CD4-positive, alpha-beta T cell treated with Interferon gamma for 1 hour (primary cell): ENCODE data around the gene BZW2.

Experiments used
- DNase-seq: peaks from one replicate; pipeline ENCODE4 v3.0.0-alpha.2; 2020

The BZW2 gene

DNA sequence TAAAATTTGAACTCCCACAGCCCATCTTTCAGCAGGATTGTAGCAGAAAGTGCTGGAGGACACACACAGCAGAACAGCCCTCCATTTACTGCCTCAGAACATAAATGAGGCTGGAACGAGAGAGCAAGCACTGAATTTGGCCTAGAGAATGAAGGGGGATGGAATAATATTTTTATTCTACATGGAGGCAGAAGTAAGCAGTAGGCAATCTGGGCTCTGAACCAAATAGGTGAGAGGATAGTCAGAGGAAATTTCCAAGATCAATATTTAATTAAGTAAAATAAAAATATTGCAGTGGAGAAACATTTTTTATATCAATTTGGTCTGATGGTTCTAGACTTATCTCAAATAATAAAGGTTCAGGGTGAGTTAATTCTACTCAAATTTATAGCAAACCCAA is 78.4 kb downstream of the BZW2 start:
- DNase-seq = no peak

DNA sequence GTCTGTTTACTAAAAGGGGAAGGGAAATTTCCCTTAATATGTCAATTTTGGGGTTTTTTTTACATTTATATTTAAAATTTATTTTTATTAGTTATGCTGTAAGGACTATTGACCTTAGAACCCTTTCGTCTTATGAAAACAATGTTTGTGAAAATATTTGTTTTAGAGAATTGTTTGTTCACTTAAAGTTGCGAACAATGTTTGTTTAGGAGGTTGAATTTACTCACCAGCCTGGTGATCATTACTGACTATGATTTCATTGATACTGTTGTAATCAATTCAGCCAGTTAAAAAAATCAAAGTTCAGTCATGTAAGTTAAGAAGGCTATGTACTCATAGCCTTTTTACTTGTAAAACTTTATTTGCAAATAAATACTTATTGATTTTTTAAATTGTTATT is 80.2 kb downstream of the BZW2 start:
- DNase-seq = no peak

GRCh38 chr7:16727736-16728135 is 81.8 kb downstream of the BZW2 start:
- no peak for DNase-seq

DNA sequence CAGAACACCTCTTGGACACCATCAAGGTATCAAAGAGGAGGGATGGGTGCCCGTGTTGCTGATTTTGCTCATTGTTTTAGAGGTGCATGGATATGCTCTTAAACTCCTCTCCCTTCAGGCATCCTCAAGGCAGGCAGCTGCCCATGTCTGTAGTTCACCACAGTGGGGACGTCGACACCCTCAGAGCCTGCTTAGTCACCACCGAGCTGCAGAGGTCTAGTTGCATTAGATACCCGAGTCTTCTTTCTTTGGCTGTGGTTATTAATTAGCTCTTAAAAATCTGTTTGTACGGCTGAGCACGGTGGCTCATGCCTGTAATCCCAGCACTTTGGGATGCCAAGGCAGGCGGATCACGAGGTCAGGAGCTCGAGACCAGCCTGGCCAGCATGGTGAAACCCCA is 82.8 kb downstream of the BZW2 start:
- DNase-seq = no peak

DNA sequence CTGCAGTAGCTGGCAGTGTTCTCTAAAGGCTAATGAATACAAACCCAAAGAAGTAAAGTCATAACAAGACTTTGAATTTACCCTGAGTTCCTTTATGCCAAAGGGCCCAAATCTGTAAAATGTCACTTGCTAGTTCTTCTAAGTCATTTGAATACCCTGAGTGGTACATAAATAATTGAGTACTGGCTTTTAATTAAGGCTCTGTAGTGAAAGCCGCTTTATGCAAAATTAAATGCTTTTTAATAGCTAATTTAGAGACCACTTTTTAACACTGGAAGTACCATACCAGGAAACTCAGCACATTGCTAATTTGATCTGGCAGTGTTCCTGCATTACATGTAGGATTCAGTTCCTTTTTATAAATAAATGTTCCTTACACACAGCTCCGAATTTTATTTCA is 83.6 kb downstream of the BZW2 start:
- no peak for DNase-seq

GRCh38 chr7:16730937-16731336 is 85.0 kb downstream of the BZW2 start:
- DNase-seq = no peak

GRCh38 chr7:16732828-16733227 is 86.8 kb downstream of the BZW2 start:
- DNase-seq = no peak

- no peak for DNase-seq
These were observed 88.3 kb downstream of the BZW2 start for GRCh38 chr7:16734148-16734726.

- no peak for DNase-seq
These were observed 89.0 kb downstream of the BZW2 start for GRCh38 chr7:16735020-16735419.

GRCh38 chr7:16738011-16738688 is 92.2 kb downstream of the BZW2 start:
- no peak for DNase-seq

- DNase-seq = no peak
These were observed 94.1 kb downstream of the BZW2 start for GRCh38 chr7:16739863-16740622.

DNA sequence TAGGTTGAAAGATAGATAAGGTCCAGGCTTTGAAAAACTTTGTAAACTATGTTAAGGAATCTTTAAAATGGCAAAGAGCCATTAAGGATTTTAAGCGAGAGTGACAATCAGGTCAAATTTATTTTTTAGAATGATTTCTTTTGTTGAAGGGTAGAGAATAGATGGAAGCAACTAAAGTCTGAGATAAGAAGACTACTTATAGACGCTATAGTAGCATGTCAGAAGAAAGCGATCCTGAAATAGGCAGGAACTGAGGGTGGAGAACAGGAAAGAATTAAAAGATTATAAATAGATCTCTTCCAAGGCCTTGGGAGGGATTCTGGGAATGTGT is 94.6 kb downstream of the BZW2 start:
- no peak for DNase-seq

GRCh38 chr7:16740996-16741395 is 95.0 kb downstream of the BZW2 start:
- no peak for DNase-seq

GRCh38 chr7:16741676-16742075 is 95.7 kb downstream of the BZW2 start:
- DNase-seq = no peak

GRCh38 chr7:16742547-16742946 is 96.6 kb downstream of the BZW2 start:
- no peak for DNase-seq

DNA sequence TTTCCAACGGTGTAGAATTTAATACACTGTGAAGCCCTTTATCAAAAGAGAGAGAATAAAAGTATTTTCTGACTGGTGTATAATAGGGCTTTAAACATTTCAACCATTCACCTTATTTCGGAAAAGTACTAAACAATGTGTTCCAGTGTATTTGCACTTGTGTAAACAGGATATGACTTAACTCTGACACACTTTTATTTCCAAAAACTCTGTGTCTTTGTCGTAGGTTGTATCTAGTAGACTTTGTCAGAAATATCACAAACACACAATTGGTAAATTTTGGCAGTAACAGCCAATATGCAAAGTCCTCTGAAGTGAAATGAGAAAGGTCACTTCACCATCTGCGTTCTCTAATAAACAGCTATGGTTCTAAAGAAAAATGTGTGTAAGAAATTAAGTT is 97.3 kb downstream of the BZW2 start:
- no peak for DNase-seq

DNA sequence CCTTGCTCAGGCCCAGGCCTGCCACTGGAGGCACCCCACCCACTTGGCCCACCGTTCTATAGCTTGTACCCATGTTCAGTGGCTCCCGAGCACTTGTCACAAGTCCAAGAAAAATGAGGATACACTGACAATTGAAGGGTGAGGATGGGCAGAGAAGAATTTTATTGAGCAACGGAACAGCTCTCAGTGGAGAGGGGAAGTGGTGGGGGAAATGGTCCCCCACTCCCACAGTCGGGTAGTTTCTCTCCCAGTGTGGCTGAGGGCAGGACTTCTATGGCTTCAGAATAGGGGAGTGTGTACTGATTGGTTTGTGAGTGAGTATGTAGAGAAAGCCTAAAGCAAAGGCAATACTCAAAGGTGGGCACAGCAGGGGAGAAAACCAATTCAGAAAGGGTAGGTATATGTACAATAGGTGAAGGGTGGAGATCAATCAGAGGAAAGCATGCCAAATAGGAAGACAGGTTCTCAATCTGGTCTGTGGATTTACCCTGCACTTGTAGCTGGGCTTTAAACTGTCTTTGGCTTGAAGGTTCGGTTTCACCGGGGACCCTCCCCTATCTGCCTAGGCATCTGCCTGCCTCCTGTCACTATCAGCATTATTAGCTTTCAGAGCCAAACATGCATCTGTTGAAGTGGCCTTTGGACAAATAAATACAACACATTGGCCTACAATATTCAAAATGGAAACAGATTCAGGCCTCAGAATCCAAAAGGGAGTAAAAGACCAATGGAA is 98.7 kb downstream of the BZW2 start:
- no peak for DNase-seq

DNA sequence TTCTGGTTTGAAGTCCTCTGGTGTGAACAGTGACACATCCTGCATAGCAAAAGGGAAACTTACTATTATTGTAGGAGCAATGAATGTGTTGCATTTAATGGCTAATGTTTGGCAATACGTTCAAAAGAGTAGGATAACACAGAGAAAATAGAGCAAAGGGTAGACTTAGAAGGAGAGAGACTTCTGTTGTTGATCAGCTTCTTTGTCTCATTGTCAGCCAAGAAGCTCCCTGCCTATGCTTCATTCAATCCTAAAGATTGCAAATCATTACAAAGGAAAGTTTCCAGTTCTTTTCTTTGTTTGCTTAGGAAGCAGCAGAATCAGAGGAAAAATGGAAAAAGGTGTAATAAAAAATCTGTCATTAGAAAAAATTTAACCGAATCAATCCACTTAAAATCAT is 99.7 kb downstream of the BZW2 start:
- no peak for DNase-seq

GRCh38 chr7:16747102-16747501 is 101.1 kb downstream of the BZW2 start:
- DNase-seq = no peak

GRCh38 chr7:16753102-16753931 is 107.3 kb downstream of the BZW2 start, which contains the start of gene TSPAN13:
Gene TSPAN13, plus strand, starts transcription at chr7:16753755. Its CDS starts 213 bp downstream, at chr7:16753968.
- DNase-seq = peak; percentile 62

DNA sequence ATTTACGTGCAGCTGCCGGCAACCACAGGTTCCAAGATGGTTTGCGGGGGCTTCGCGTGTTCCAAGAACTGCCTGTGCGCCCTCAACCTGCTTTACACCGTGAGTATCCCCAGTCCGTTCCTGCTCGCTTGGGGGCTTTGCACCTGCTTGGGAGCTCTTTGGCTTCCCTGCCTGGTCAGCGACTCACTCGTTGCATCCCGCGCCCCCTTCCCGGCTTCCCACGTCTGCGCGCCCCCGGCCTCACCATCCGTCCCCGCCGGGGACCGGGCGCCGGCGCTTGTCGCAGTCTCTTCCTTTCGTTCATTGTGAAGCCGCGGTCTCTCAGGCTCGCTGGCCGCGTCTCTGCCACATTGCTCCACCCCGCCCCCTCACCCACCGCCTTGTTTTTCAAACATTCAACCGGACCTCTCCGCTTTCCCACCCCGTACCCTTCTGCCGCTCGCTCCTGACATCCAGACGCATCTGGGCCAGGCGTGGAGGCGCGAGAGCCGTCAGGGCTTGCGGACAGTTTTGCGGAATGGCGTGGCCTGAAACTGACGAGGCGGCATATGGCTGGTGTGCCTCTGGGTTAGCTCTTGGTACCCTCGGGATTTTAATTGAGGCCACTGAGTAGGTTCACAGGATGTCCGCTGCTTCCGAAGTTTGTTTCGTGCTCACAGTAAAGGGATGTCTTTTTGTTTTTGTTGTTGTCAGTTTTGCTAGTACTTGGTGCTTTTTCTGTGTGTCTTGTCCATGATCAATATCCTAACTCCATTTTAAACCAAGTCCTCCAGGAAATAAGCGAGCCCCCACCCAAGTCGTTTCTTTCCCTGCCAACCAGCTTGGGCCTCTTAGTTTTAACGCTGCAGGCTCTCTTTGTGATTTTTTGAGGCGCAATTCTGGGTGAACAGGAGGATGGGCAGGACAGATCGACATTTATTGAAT is 108.2 kb downstream of the BZW2 start:
- no peak for DNase-seq
